IMR-90 (cell line): Measurements from ENCODE around the gene LRRC42. TPM values are rescaled to one million over a fixed set of nuclear protein-coding genes. Genes with fewer than 3 reads are reported as not detected.

Experiments
- ATAC-seq: fragments of 200-7000 bp; cut with Tn5 transposase; 2 replicates; pipeline ENCODE4 v1.9.1; 2020; ENCODE audit warnings: low read depth, mild to moderate bottlenecking, moderate library complexity
- BruUV-seq: library from RNA; stranded (reverse); fragments of 400-500 nt; replicated peaks from 2 replicates; lab custom pipeline; 2021; lab: Mats Ljungman, UMichigan
- CTCF ChIA-PET: fragments of 300-600 bp; formaldehyde crosslinking; extraction: SDS; loops from one replicate; lab custom pipeline; 2021; ENCODE audit warnings: antibody characterized with exemption; lab: Yijun Ruan, JAX
- POLR2A ChIA-PET: fragments of 300-600 bp; sonication (Branson Sonifier 250); formaldehyde crosslinking; loops from one replicate; lab custom pipeline; 2022; ENCODE audit warnings: antibody characterized with exemption; ENCODE audit not compliant: unreplicated experiment; lab: Charles Lee
- DNase-seq: peaks from one replicate; pipeline ENCODE4 v3.0.0; 2013
- H2AFZ ChIP-seq: replicated peaks from 2 replicates; pipeline ENCODE3; 2013; ENCODE audit warnings: low read length, mild to moderate bottlenecking; ENCODE audit not compliant: poor library complexity
- H2AK5ac ChIP-seq: 2 replicates; pipeline ENCODE4 v1.6.1; 2013; ENCODE audit warnings: low read depth, low read length, inconsistent platforms
- H2AK9ac ChIP-seq: replicated peaks from 2 replicates; pipeline ENCODE3; 2013; ENCODE audit warnings: mild to moderate bottlenecking, low read depth, low read length, moderate library complexity; ENCODE audit not compliant: poor library complexity
- H2BK120ac ChIP-seq: 2 replicates; pipeline ENCODE4 v1.6.1; 2013; ENCODE audit warnings: low read depth, low read length, inconsistent platforms
- H2BK15ac ChIP-seq: 3 replicates; pipeline ENCODE4 v1.6.1; 2013; ENCODE audit warnings: low read depth, low read length, inconsistent platforms
- H2BK20ac ChIP-seq: 2 replicates; pipeline ENCODE4 v1.6.1; 2013; ENCODE audit warnings: low read depth, mild to moderate bottlenecking, inconsistent platforms, low read length, moderate library complexity
- H2BK5ac ChIP-seq: 2 replicates; pipeline ENCODE4 v1.6.1; 2013; ENCODE audit warnings: mild to moderate bottlenecking, low read depth, low read length, inconsistent platforms; ENCODE audit not compliant: poor library complexity, severe bottlenecking
- H3K14ac ChIP-seq: replicated peaks from 2 replicates; pipeline ENCODE4 v1.6.1; 2013; ENCODE audit warnings: low read depth, low read length, inconsistent platforms
- H3K18ac ChIP-seq: 2 replicates; pipeline ENCODE4 v1.6.1; 2013; ENCODE audit warnings: low read depth, low read length, control low read depth
- H3K23ac ChIP-seq: 2 replicates; pipeline ENCODE4 v1.6.1; 2013; ENCODE audit warnings: low read depth, low read length, inconsistent platforms
- H3K27ac ChIP-seq: 2 replicates; pipeline ENCODE4 v1.5.1; 2013; ENCODE audit warnings: mild to moderate bottlenecking, control low read depth, low read length; ENCODE audit not compliant: insufficient read depth
- H3K27me3 ChIP-seq: 2 replicates; pipeline ENCODE4 v1.6.1; 2013; ENCODE audit warnings: low read length; ENCODE audit not compliant: control insufficient read depth, insufficient read depth
- H3K36me3 ChIP-seq: 2 replicates; pipeline ENCODE4 v1.6.1; 2013; ENCODE audit warnings: low read length, mixed read lengths; ENCODE audit not compliant: control insufficient read depth, insufficient read depth
- H3K4ac ChIP-seq: 2 replicates; pipeline ENCODE4 v1.6.1; 2013; ENCODE audit warnings: low read depth, low read length, inconsistent platforms
- H3K4me1 ChIP-seq: 2 replicates; pipeline ENCODE4 v1.6.1; 2013; ENCODE audit warnings: low read length, mixed read lengths; ENCODE audit not compliant: control insufficient read depth, insufficient read depth
- H3K4me2 ChIP-seq: 2 replicates; pipeline ENCODE4 v1.6.1; 2013; ENCODE audit warnings: low read depth, mild to moderate bottlenecking, control low read depth, low read length, moderate library complexity
- H3K4me3 ChIP-seq: 2 replicates; pipeline ENCODE4 v1.5.1; 2013; ENCODE audit warnings: low read depth, mild to moderate bottlenecking, control low read depth, low read length, moderate library complexity; ENCODE audit not compliant: insufficient read depth
- H3K56ac ChIP-seq: 2 replicates; pipeline ENCODE4 v1.6.1; 2013; ENCODE audit warnings: low read length, inconsistent platforms; ENCODE audit not compliant: insufficient read depth; ENCODE audit errors: extremely low read depth
- H3K79me1 ChIP-seq, 2 experiments: 2 replicates each; pipeline ENCODE4 v1.6.1; 2013; ENCODE audit warnings: low read length in 2 of 2, inconsistent platforms in 1 of 2, low read depth in 1 of 2
- H3K9ac ChIP-seq: 2 replicates; pipeline ENCODE4 v1.6.1; 2013; ENCODE audit warnings: low read depth, low read length, control low read depth
- H3K9me1 ChIP-seq: 2 replicates; pipeline ENCODE4 v1.6.1; 2013; ENCODE audit warnings: low read length, inconsistent platforms; ENCODE audit not compliant: insufficient read depth
- H3K9me3 ChIP-seq: 2 replicates; pipeline ENCODE4 v1.6.1; 2013; ENCODE audit warnings: low read length; ENCODE audit not compliant: control insufficient read depth, insufficient read depth
- H4K20me1 ChIP-seq: 2 replicates; pipeline ENCODE4 v1.6.1; 2013; ENCODE audit warnings: low read length, inconsistent platforms; ENCODE audit not compliant: insufficient read depth
- H4K5ac ChIP-seq: 2 replicates; pipeline ENCODE4 v1.6.1; 2013; ENCODE audit warnings: mild to moderate bottlenecking, low read depth, low read length, control low read depth
- H4K8ac ChIP-seq, 2 experiments: 2 replicates each; pipeline ENCODE4 v1.6.1; 2013; ENCODE audit warnings: low read depth in 2 of 2, low read length in 2 of 2, control low read depth in 1 of 2, inconsistent platforms in 1 of 2
- H4K91ac ChIP-seq: 2 replicates; pipeline ENCODE4 v1.6.1; 2013; ENCODE audit warnings: low read depth, low read length, inconsistent platforms; ENCODE audit not compliant: insufficient read depth
- CHD1 ChIP-seq: IDR thresholded peaks from 2 replicates; pipeline ENCODE4 v1.6.1; 2012; ENCODE audit warnings: low read depth, low read length, improper control_type of control experiment
- RAD21 ChIP-seq: IDR thresholded peaks from 2 replicates; pipeline ENCODE4 v1.6.1; 2012; ENCODE audit warnings: low read length, improper control_type of control experiment
- WGBS, 2 experiments: methylation state at CpG; one replicate each; pipeline versions ENCODE4 v1.1.5 to v1.1.7; 2013; ENCODE audit warnings: missing lambda C conversion rate in 2 of 2; ENCODE audit not compliant: insufficient read length in 1 of 2; ENCODE audit errors: extremely low coverage in 2 of 2; 5-methylcytosine and 5-hydroxymethylcytosine counted together
- dilution Hi-C: fragments of 300-500 bp; cut with HindIII; formaldehyde crosslinking; loops from one replicate; pipeline ENCODE4 v1.14.3; 2018; ENCODE audit warnings: low sequenced_read_pairs; ENCODE audit not compliant: unreplicated experiment
- in situ Hi-C: fragments of 300-500 bp; cut with MboI; formaldehyde crosslinking; loops from 3 replicates; pipeline ENCODE4 v1.14.3; 2019; ENCODE audit warnings: low sequenced_read_pairs, inconsistent platforms, mixed read lengths
- intact Hi-C: fragments of 100-400 bp; cut with micrococcal nuclease; formaldehyde crosslinking; loops from 2 replicates; pipeline ENCODE4 v1.10.0; 2022
- polyA plus RNA-seq, 3 experiments: library from polyadenylated mRNA; depleted of rRNA; stranded (reverse); fragments of >200 nt; gene quantifications; 2 replicates each; pipeline ENCODE4 v1.2.3, GENCODE V29; 2012; ENCODE audit warnings: low replicate concordance in 1 of 3
- total RNA-seq: library from RNA; depleted of rRNA; stranded (reverse); fragments of >200 nt; gene quantifications from 2 replicates; pipeline ENCODE4 v1.2.3, GENCODE V29; 2012

Gene LRRC42
- total and polyA plus RNA-seq, 2 of the 4 experiments (the other 2 are of a cell fraction), result 39.9 to 47.5 TPM

DNA sequence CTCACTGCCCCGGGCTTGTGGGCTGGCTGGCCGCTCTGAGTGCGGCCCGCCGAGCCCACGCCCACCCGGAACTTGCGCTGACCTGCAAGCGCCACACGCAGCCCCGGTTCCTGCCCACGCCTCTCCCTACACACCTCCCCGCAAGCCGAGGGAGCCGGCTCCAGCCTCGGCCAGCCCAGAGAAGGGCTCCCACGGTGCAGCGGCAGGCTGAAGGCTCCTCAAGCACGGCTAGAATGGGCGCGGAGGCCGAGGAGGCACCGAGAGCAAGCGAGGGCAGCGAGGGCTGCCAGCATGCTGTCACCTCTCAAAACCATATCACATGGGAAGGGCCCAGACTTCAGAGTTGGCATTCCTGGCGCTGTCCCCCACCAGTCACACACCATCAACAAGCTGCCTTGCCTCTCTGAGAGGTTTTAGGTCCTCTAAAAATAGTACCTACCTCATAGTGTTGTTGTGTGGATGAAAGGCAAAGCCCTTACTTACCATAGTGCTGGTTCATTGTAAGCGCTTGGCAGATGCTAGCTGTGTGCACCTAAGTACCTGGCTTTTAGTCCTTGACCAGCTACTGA is 58.4 kb downstream of the LRRC42 start:
- 100% methylated on average over 2 of the region's 27 CpGs; no CpG with 5 or more reads in 1 of the 2 experiments for WGBS, 2 experiments
- H3K9me1 ChIP-seq, result no peaks in the 10 kb centered on the region
- no peak overlapping the region for H3K4me2 ChIP-seq
- no peak overlapping the region for H3K4ac ChIP-seq
- no peak overlapping the region for H3K23ac ChIP-seq
- CTCF ChIA-PET, result interaction anchor here (0.5 kb wide), 1 partner anchor 45 kb away, joined by 6 read pairs; no protein-coding TSS in a partner anchor
- no peak overlapping the region for H3K56ac ChIP-seq
- H3K4me3 ChIP-seq, result no peak overlapping the region
- dilution Hi-C loops (no loop called here), intact Hi-C loops (no loop called here), in situ Hi-C loops (no loop called here)
- no peak overlapping the region for H2BK5ac ChIP-seq
- no peak overlapping the region for H3K27ac ChIP-seq
- no peak overlapping the region for H4K91ac ChIP-seq
- no peak for DNase-seq
- no peak overlapping the region for H2BK20ac ChIP-seq
- no peak overlapping the region for H4K5ac ChIP-seq
- H3K9me3 ChIP-seq, result peaks cover 2% of the 10 kb centered on the region; the same call in 1 of the 2 replicates
- H2AK5ac ChIP-seq, result no peak overlapping the region
- H2BK15ac ChIP-seq, result no peak overlapping the region
- no peaks in the 10 kb centered on the region for H3K36me3 ChIP-seq
- H4K20me1 ChIP-seq, result no peaks in the 10 kb centered on the region
- H3K79me1 ChIP-seq, result no peaks in the 10 kb centered on the region
- H2AK9ac ChIP-seq, result no peak overlapping the region
- BruUV-seq, result no TSS peak
- POLR2A ChIA-PET, result no interaction called here
- no peak overlapping the region for H3K9ac ChIP-seq
- no peaks in the 10 kb centered on the region for H3K4me1 ChIP-seq
- peaks cover 44% of the 10 kb centered on the region for H3K27me3 ChIP-seq
- H4K8ac ChIP-seq, result no peak overlapping the region
- no peak overlapping the region for H2AFZ ChIP-seq
- TF ChIP-seq CHD1, result no peak
- no peak for TF ChIP-seq RAD21
- H3K14ac ChIP-seq, result no peak overlapping the region
- no peak overlapping the region for H2BK120ac ChIP-seq
- no peak overlapping the region for H3K18ac ChIP-seq
- no peak for ATAC-seq
